SK-N-SH (cell line): ENCODE results near the gene ARMC10.

Experiments used
- CHD2 ChIP-seq: fragments of 150-350 bp; IDR thresholded peaks from 2 replicates; pipeline ENCODE4 v1.6.1; 2018; ENCODE audit warnings: low read length; ENCODE audit not compliant: partially characterized antibody
- EZH2phosphoT487 ChIP-seq: fragments of 200-600 bp; sonication (generic); IDR thresholded peaks from 2 replicates; pipeline ENCODE4 v1.6.1; 2017; ENCODE audit warnings: low read depth, mixed run types, mild to moderate bottlenecking, antibody characterized with exemption, moderate library complexity, borderline replicate concordance
- FOSL2 ChIP-seq: IDR thresholded peaks from 2 replicates; pipeline ENCODE4 v1.4.0; 2012; ENCODE audit warnings: low read depth, mild to moderate bottlenecking, moderate library complexity, borderline replicate concordance
- JUND ChIP-seq: IDR thresholded peaks from 2 replicates; pipeline ENCODE4 v1.4.0; 2012
- MEF2A ChIP-seq: IDR thresholded peaks from 2 replicates; pipeline ENCODE4 v1.4.0; 2012; ENCODE audit warnings: low read depth, borderline replicate concordance
- MXI1 ChIP-seq: IDR thresholded peaks from 2 replicates; pipeline ENCODE4 v1.6.1; 2012; ENCODE audit warnings: mild to moderate bottlenecking, low read depth, low read length, improper control_type of control experiment
- PBX3 ChIP-seq: IDR thresholded peaks from 2 replicates; pipeline ENCODE4; 2012
- POLR2AphosphoS5 ChIP-seq: IDR thresholded peaks from 2 replicates; pipeline ENCODE4 v1.6.1; 2012; ENCODE audit warnings: low read depth, low read length
- TAF1 ChIP-seq: IDR thresholded peaks from 2 replicates; pipeline ENCODE4 v1.6.1; 2012; ENCODE audit warnings: low read depth, mild to moderate bottlenecking, low read length, moderate library complexity, borderline replicate concordance
- TEAD4 ChIP-seq: IDR thresholded peaks from 2 replicates; pipeline ENCODE4 v1.4.0; 2012; ENCODE audit warnings: mild to moderate bottlenecking, borderline replicate concordance; ENCODE audit not compliant: insufficient read depth
- USF1 ChIP-seq: IDR thresholded peaks from 2 replicates; pipeline ENCODE4 v1.4.0; 2012; ENCODE audit warnings: low read depth, borderline replicate concordance
- TF ChIP-seq, protein P1 (sequence below): fragments of 200-600 bp; sonication (generic); IDR thresholded peaks from 2 replicates; pipeline ENCODE4 v1.6.1; 2017; ENCODE audit warnings: antibody characterized with exemption, mild to moderate bottlenecking, moderate library complexity
- TF ChIP-seq, protein P2 (sequence below): IDR thresholded peaks from 2 replicates; pipeline ENCODE4 v1.4.0; 2012; ENCODE audit warnings: low read depth
- TF ChIP-seq, protein P3 (sequence below): IDR thresholded peaks from 2 replicates; pipeline ENCODE4 v1.6.1; 2012; ENCODE audit warnings: mild to moderate bottlenecking, low read depth, low read length, moderate library complexity

GRCh38 chr7:103117465-103117864, 42.5 kb downstream of the ARMC10 start:
- TF ChIP-seq, protein P1, sequence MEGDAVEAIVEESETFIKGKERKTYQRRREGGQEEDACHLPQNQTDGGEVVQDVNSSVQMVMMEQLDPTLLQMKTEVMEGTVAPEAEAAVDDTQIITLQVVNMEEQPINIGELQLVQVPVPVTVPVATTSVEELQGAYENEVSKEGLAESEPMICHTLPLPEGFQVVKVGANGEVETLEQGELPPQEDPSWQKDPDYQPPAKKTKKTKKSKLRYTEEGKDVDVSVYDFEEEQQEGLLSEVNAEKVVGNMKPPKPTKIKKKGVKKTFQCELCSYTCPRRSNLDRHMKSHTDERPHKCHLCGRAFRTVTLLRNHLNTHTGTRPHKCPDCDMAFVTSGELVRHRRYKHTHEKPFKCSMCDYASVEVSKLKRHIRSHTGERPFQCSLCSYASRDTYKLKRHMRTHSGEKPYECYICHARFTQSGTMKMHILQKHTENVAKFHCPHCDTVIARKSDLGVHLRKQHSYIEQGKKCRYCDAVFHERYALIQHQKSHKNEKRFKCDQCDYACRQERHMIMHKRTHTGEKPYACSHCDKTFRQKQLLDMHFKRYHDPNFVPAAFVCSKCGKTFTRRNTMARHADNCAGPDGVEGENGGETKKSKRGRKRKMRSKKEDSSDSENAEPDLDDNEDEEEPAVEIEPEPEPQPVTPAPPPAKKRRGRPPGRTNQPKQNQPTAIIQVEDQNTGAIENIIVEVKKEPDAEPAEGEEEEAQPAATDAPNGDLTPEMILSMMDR, result no peak
- no peak for TF ChIP-seq MXI1
- no peak for TF ChIP-seq EZH2phosphoT487
- no peak for TF ChIP-seq TEAD4
- no peak for TF ChIP-seq MEF2A
- no peak for TF ChIP-seq JUND
- no peak for TF ChIP-seq TAF1
- TF ChIP-seq, protein P2, sequence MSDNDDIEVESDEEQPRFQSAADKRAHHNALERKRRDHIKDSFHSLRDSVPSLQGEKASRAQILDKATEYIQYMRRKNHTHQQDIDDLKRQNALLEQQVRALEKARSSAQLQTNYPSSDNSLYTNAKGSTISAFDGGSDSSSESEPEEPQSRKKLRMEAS, result no peak
- no peak for TF ChIP-seq USF1
- TF ChIP-seq CHD2, result no peak
- TF ChIP-seq POLR2AphosphoS5, result no peak
- no peak for TF ChIP-seq FOSL2
- TF ChIP-seq, protein P3, sequence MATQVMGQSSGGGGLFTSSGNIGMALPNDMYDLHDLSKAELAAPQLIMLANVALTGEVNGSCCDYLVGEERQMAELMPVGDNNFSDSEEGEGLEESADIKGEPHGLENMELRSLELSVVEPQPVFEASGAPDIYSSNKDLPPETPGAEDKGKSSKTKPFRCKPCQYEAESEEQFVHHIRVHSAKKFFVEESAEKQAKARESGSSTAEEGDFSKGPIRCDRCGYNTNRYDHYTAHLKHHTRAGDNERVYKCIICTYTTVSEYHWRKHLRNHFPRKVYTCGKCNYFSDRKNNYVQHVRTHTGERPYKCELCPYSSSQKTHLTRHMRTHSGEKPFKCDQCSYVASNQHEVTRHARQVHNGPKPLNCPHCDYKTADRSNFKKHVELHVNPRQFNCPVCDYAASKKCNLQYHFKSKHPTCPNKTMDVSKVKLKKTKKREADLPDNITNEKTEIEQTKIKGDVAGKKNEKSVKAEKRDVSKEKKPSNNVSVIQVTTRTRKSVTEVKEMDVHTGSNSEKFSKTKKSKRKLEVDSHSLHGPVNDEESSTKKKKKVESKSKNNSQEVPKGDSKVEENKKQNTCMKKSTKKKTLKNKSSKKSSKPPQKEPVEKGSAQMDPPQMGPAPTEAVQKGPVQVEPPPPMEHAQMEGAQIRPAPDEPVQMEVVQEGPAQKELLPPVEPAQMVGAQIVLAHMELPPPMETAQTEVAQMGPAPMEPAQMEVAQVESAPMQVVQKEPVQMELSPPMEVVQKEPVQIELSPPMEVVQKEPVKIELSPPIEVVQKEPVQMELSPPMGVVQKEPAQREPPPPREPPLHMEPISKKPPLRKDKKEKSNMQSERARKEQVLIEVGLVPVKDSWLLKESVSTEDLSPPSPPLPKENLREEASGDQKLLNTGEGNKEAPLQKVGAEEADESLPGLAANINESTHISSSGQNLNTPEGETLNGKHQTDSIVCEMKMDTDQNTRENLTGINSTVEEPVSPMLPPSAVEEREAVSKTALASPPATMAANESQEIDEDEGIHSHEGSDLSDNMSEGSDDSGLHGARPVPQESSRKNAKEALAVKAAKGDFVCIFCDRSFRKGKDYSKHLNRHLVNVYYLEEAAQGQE, result no peak
- TF ChIP-seq PBX3, result no peak
